HG02870 (cell line): ENCODE results near the gene SDSL.

Source experiments
- ATAC-seq: cut with Tn5 transposase; IDR thresholded peaks from one replicate; pipeline ENCODE4 v1.9.1; 2021; ENCODE audit warnings: mild to moderate bottlenecking, moderate library complexity; ENCODE audit not compliant: unreplicated experiment

The SDSL gene

GRCh38 chr12:113418213-113418879 is 3.8 kb upstream of the SDSL start:
- no peak for ATAC-seq

- ATAC-seq = no peak
Observed at GRCh38 chr12:113420996-113421595, 1.1 kb upstream of the SDSL start.

GRCh38 chr12:113422886-113423669 is 898 bp downstream of the SDSL start:
- ATAC-seq = no peak

GRCh38 chr12:113424456-113424855 is 2.3 kb downstream of the SDSL start:
- no peak for ATAC-seq

GRCh38 chr12:113424915-113425823 is 3.0 kb downstream of the SDSL start:
- ATAC-seq = no peak

- ATAC-seq = no peak
Observed at GRCh38 chr12:113425960-113426453, 3.8 kb downstream of the SDSL start.

- no peak for ATAC-seq
Observed at GRCh38 chr12:113427882-113428281, 5.7 kb downstream of the SDSL start.

GRCh38 chr12:113428482-113428881 is 6.3 kb downstream of the SDSL start:
- no peak for ATAC-seq

- ATAC-seq = no peak
Observed at GRCh38 chr12:113432986-113433385, 10.8 kb downstream of the SDSL start.

GRCh38 chr12:113435367-113435766 is 13.2 kb downstream of the SDSL start:
- ATAC-seq = no peak

- no peak for ATAC-seq
Observed at GRCh38 chr12:113436586-113436985, 14.4 kb downstream of the SDSL start.

- ATAC-seq = no peak
Observed at GRCh38 chr12:113436993-113437728, 15.0 kb downstream of the SDSL start.

GRCh38 chr12:113437729-113438100 is 15.5 kb downstream of the SDSL start:
- no peak for ATAC-seq

GRCh38 chr12:113438523-113439300 is 16.5 kb downstream of the SDSL start:
- no peak for ATAC-seq

GRCh38 chr12:113439301-113439597 is 17.1 kb downstream of the SDSL start:
- ATAC-seq = no peak

GRCh38 chr12:113439606-113440030 is 17.4 kb downstream of the SDSL start:
- ATAC-seq = no peak

GRCh38 chr12:113440336-113440735 is 18.2 kb downstream of the SDSL start:
- no peak for ATAC-seq

- no peak for ATAC-seq
Observed at GRCh38 chr12:113440947-113441782, 19.0 kb downstream of the SDSL start.
